Brain microvascular endothelial cell (primary cell): ENCODE results near the gene TFB1M.
A peak's percentile ranks its signal among the peaks of the same experiment; 100 is the strongest.

Source experiments
- DNase-seq: peaks from one replicate; pipeline ENCODE4 v3.0.0-alpha.2; 2020
- H3K27ac ChIP-seq: fragments of 250-450 bp; sonication (Bioruptor Pico); 2 replicates; pipeline ENCODE4 v1.5.1; 2020; ENCODE audit warnings: mild to moderate bottlenecking, moderate library complexity
- H3K27me3 ChIP-seq: fragments of 250-450 bp; sonication (Bioruptor Pico); replicated peaks from 2 replicates; pipeline ENCODE4 v1.5.1; 2020; ENCODE audit warnings: mild to moderate bottlenecking
- H3K36me3 ChIP-seq: fragments of 250-450 bp; sonication (Bioruptor Pico); replicated peaks from 2 replicates; pipeline ENCODE4 v1.5.1; 2020; ENCODE audit warnings: mild to moderate bottlenecking
- H3K4me3 ChIP-seq: 2 replicates; pipeline ENCODE4 v1.5.1; 2011; ENCODE audit warnings: low read depth, mild to moderate bottlenecking, control low read depth, low read length, moderate library complexity
- CTCF ChIP-seq: IDR thresholded peaks from 2 replicates; pipeline ENCODE4 v1.5.1; 2011; ENCODE audit warnings: low read depth, mild to moderate bottlenecking, moderate library complexity, low read length, control low read depth, inconsistent platforms; ENCODE audit errors: missing control alignments
- in situ Hi-C: cut with HindIII; loops from 2 replicates; pipeline ENCODE4 v1.10.0; 2017; ENCODE audit warnings: low sequenced_read_pairs, low pct_ligation_motif_present

TFB1M gene

GRCh38 chr6:155227046-155227445 is 87.2 kb downstream of the TFB1M start:
- TF ChIP-seq CTCF = no peak
- Histone ChIP-seq H3K4me3 (no peak overlapping the region), H3K27me3 (no peaks in the 10 kb centered on the region), H3K36me3 (no peaks in the 10 kb centered on the region), H3K27ac (no peak overlapping the region)
- in situ Hi-C loops = no loop called here
- no peak for DNase-seq

- H3K27ac ChIP-seq = peak overlapping the region; percentile 47
- no peak for DNase-seq
These were observed 89.7 kb downstream of the TFB1M start for GRCh38 chr6:155224618-155225017.

GRCh38 chr6:155223646-155224451 is 90.4 kb downstream of the TFB1M start:
- H3K4me3 ChIP-seq = no peak overlapping the region
- no peak for TF ChIP-seq CTCF
- no peaks in the 10 kb centered on the region for H3K36me3 ChIP-seq
- H3K27me3 ChIP-seq = no peaks in the 10 kb centered on the region
- peak; percentile 85 for DNase-seq
- in situ Hi-C loops = no loop called here
- peak overlapping the region; percentile 47 for H3K27ac ChIP-seq

More at GRCh38 chr6:155224618-155225017, 89.7 kb downstream of the TFB1M start:
- TF ChIP-seq CTCF = no peak
- in situ Hi-C loops = no loop called here
- Histone ChIP-seq H3K27me3 (no peaks in the 10 kb centered on the region), H3K36me3 (no peaks in the 10 kb centered on the region), H3K4me3 (no peak overlapping the region)

GRCh38 chr6:155222506-155222905 is 91.8 kb downstream of the TFB1M start:
- Histone ChIP-seq H3K27ac (no peak overlapping the region), H3K27me3 (no peaks in the 10 kb centered on the region), H3K36me3 (no peaks in the 10 kb centered on the region), H3K4me3 (no peak overlapping the region)
- in situ Hi-C loops = no loop called here
- DNase-seq = no peak
- no peak for TF ChIP-seq CTCF

GRCh38 chr6:155221086-155221485 is 93.2 kb downstream of the TFB1M start:
- in situ Hi-C loops = no loop called here
- no peak for DNase-seq
- Histone ChIP-seq H3K27ac (no peak overlapping the region), H3K4me3 (no peak overlapping the region), H3K27me3 (no peaks in the 10 kb centered on the region), H3K36me3 (no peaks in the 10 kb centered on the region)
- no peak for TF ChIP-seq CTCF
